SU-DHL-6 (cell line): Measurements from ENCODE around the gene PDE4D.

Experiments
- H2AFZ ChIP-seq: fragments of 200-600 bp; sonication (generic); 2 replicates; pipeline ENCODE4 v1.6.1; 2014; ENCODE audit warnings: low read depth, mild to moderate bottlenecking, moderate library complexity, mixed read lengths, antibody characterized with exemption, low read length; ENCODE audit not compliant: severe bottlenecking
- H3F3A ChIP-seq: fragments of 200-600 bp; shearing (Covaris generic); 2 replicates; pipeline ENCODE4 v1.6.0; 2016; ENCODE audit warnings: antibody characterized with exemption, mild to moderate bottlenecking; ENCODE audit not compliant: insufficient read depth
- H3K27ac ChIP-seq: fragments of 200-600 bp; sonication (generic); 2 replicates; pipeline ENCODE4 v1.5.1; 2016; ENCODE audit warnings: low read depth, mild to moderate bottlenecking, low read length, moderate library complexity, mixed read lengths
- H3K27me3 ChIP-seq: fragments of 200-600 bp; sonication (generic), shearing (Covaris generic); 2 replicates; pipeline ENCODE4 v1.6.0; 2014; ENCODE audit warnings: mild to moderate bottlenecking, low read length
- H3K36me3 ChIP-seq: fragments of 200-600 bp; sonication (generic); 2 replicates; pipeline ENCODE4 v1.6.1; 2014; ENCODE audit warnings: mild to moderate bottlenecking, low read length, mixed read lengths
- H3K4me2 ChIP-seq: fragments of 300-600, 200-600 bp; shearing (Covaris generic), sonication (generic); 2 replicates; pipeline ENCODE4 v1.6.0; 2014; ENCODE audit warnings: low read length, low read depth, mild to moderate bottlenecking; ENCODE audit not compliant: poor library complexity, severe bottlenecking
- H3K4me3 ChIP-seq: fragments of 200-600 bp; sonication (generic); 2 replicates; pipeline ENCODE4 v1.5.1; 2014; ENCODE audit warnings: antibody characterized with exemption, low read length, mild to moderate bottlenecking, mixed read lengths; ENCODE audit not compliant: insufficient read depth, poor library complexity, severe bottlenecking
- H3K79me2 ChIP-seq: fragments of 200-600 bp; sonication (generic); 2 replicates; pipeline ENCODE4 v1.6.1; 2014; ENCODE audit warnings: mild to moderate bottlenecking, low read length, moderate library complexity; ENCODE audit not compliant: insufficient read depth
- H3K9ac ChIP-seq: fragments of 200-600 bp; sonication (generic); 2 replicates; pipeline ENCODE4 v1.7.0; 2014; ENCODE audit warnings: mild to moderate bottlenecking, low read length
- H3K9me2 ChIP-seq: fragments of 200-600 bp; sonication (generic); replicated peaks from 2 replicates; pipeline ENCODE4 v1.6.1; 2014; ENCODE audit warnings: low read length; ENCODE audit not compliant: insufficient read depth
- H3K9me3 ChIP-seq: fragments of 200-600 bp; sonication (generic); 2 replicates; pipeline ENCODE4 v1.6.1; 2014; ENCODE audit warnings: low read length, mixed read lengths; ENCODE audit not compliant: insufficient read depth
- H4K20me1 ChIP-seq: fragments of 200-600 bp; sonication (generic); 2 replicates; pipeline ENCODE4 v1.6.1; 2014; ENCODE audit warnings: low read depth, mild to moderate bottlenecking, antibody characterized with exemption, low read length, moderate library complexity, mixed read lengths
- CTCF ChIP-seq: fragments of 200-600 bp; sonication (generic); IDR thresholded peaks from one replicate; pipeline ENCODE4 v1.5.1; 2017; ENCODE audit warnings: antibody characterized with exemption, mild to moderate bottlenecking, low read length, moderate library complexity; ENCODE audit not compliant: insufficient read depth, poor library complexity, severe bottlenecking
- EZH2phosphoT487 ChIP-seq: fragments of 200-600 bp; sonication (generic), shearing (Covaris generic); conservative IDR thresholded peaks from 2 replicates; pipeline ENCODE4 v1.6.1; 2018; ENCODE audit warnings: mild to moderate bottlenecking, antibody characterized with exemption, low read length, moderate library complexity, mixed read lengths

Gene PDE4D

DNA sequence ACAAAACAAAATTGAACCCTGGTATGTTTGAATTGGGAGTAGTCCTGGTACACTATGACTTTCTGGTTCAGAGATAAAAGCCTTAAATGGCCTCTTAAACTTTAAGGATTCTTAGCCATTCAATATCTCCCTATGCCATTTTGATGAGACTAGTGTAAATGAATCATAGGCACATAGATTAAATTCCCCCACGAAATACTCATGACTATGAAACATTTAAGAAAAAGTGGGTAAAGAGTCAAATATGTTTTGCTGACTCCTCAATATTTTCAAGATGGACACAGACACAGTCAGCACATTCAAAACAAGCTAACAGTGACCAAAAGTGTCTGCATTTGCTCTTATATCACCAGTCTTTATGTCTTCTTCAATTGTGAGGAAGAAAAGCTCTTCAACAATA is 278.3 kb downstream of the PDE4D start:
- H3K9me3 ChIP-seq, result no peaks in the 10 kb centered on the region
- no peak overlapping the region for H3K9ac ChIP-seq
- TF ChIP-seq CTCF (no peak), EZH2phosphoT487 (no peak)
- no peaks in the 10 kb centered on the region for H3K79me2 ChIP-seq
- H4K20me1 ChIP-seq, result no peaks in the 10 kb centered on the region
- H3K4me3 ChIP-seq, result no peak overlapping the region
- H3K9me2 ChIP-seq, result no peaks in the 10 kb centered on the region
- H3K36me3 ChIP-seq, result no peaks in the 10 kb centered on the region
- H3K27me3 ChIP-seq, result no peaks in the 10 kb centered on the region
- H3K4me2 ChIP-seq, result no peak overlapping the region
- no peak overlapping the region for H2AFZ ChIP-seq
- no peaks in the 10 kb centered on the region for H3F3A ChIP-seq
- H3K27ac ChIP-seq, result no peak overlapping the region

DNA sequence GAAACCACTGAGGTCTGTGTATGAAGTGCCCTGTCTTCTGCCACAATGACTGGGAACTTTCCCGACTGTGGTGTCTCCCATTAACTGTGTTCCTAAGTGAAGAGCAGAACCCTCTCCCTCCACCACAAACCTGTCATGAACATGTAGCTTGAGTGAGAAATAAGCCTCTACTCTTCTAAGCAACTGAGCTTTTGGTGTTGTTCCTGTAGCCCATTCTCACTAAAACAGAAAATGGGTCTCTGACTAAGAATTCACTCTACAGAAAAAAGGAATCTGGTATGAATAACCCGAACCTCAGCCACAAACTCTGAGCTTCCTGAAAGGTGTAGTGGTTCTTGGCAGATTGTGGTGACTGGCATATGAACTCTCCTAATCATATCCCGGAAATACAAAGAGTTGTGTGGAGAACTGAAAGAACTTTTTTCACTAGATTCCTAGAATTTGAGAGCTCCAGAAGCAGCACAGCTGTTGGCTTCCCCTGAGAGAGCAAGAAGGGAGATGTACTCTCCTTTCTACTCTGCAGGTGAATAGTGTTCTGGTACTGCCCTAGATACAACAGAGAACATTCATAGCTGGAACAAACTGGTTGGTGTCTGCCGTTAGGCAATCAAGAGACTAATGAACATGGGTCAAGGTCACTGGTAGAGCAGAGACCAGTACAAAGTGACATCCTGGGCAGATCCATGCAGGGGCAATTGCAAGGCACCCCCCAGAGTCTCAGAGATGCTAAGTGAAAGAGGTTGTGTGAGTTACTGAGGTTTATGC is 283.8 kb downstream of the PDE4D start:
- Histone ChIP-seq H3K9ac (no peak overlapping the region), H3K27me3 (no peaks in the 10 kb centered on the region), H3K4me2 (no peak overlapping the region), H3K9me3 (no peaks in the 10 kb centered on the region), H3K36me3 (no peaks in the 10 kb centered on the region), H3K4me3 (no peak overlapping the region), H2AFZ (no peak overlapping the region), H3K79me2 (no peaks in the 10 kb centered on the region), H4K20me1 (no peaks in the 10 kb centered on the region), H3F3A (no peaks in the 10 kb centered on the region), H3K27ac (no peak overlapping the region), H3K9me2 (no peaks in the 10 kb centered on the region)
- TF ChIP-seq EZH2phosphoT487, result no peak
- TF ChIP-seq CTCF, result no peak

- no peak for TF ChIP-seq CTCF
- TF ChIP-seq EZH2phosphoT487, result no peak
- no peak overlapping the region for H3K9ac ChIP-seq
- no peak overlapping the region for H3K27ac ChIP-seq
- H3K4me3 ChIP-seq, result no peak overlapping the region
- no peaks in the 10 kb centered on the region for H3K79me2 ChIP-seq
- H3K4me2 ChIP-seq, result no peak overlapping the region
- no peaks in the 10 kb centered on the region for H3K9me3 ChIP-seq
- H3F3A ChIP-seq, result no peaks in the 10 kb centered on the region
- H3K36me3 ChIP-seq, result no peaks in the 10 kb centered on the region
- no peaks in the 10 kb centered on the region for H4K20me1 ChIP-seq
- H3K27me3 ChIP-seq, result no peaks in the 10 kb centered on the region
- no peaks in the 10 kb centered on the region for H3K9me2 ChIP-seq
- H2AFZ ChIP-seq, result no peak overlapping the region
Observed at GRCh38 chr5:59608745-59609144, 284.8 kb downstream of the PDE4D start.
